ENCODE data around the gene TRMT112. TPM values are rescaled to one million over a fixed set of nuclear protein-coding genes. Genes with fewer than 3 reads are reported as not detected.

Gene TRMT112
- total and polyA plus RNA-seq, 11 donors, result 80.0 to 186 (median 107) TPM

- peaks cover 0 to 33% (median 21%) of the 10 kb centered on the region in 12 donors for H3K4me1 ChIP-seq
- intact Hi-C loops (cut with DNase I), result loop anchor here in 5 of 10 donors (1.0 to 10.0 kb wide), 7 partner anchors 35 to 331 kb away; partner anchors contain the start of genes PPP1R14B (in 2 of the 5), COX8A (in 1 of the 5), FKBP2 (in 1 of the 5) and PLCB3 (in 1 of the 5)
- H3K4me3 ChIP-seq, result peak overlapping the region; percentile 62 to 93 (median 80)
- TF ChIP-seq POLR2A (IDR thresholded peaks at IDR 0.05), result no peak
- TF ChIP-seq, protein P1, sequence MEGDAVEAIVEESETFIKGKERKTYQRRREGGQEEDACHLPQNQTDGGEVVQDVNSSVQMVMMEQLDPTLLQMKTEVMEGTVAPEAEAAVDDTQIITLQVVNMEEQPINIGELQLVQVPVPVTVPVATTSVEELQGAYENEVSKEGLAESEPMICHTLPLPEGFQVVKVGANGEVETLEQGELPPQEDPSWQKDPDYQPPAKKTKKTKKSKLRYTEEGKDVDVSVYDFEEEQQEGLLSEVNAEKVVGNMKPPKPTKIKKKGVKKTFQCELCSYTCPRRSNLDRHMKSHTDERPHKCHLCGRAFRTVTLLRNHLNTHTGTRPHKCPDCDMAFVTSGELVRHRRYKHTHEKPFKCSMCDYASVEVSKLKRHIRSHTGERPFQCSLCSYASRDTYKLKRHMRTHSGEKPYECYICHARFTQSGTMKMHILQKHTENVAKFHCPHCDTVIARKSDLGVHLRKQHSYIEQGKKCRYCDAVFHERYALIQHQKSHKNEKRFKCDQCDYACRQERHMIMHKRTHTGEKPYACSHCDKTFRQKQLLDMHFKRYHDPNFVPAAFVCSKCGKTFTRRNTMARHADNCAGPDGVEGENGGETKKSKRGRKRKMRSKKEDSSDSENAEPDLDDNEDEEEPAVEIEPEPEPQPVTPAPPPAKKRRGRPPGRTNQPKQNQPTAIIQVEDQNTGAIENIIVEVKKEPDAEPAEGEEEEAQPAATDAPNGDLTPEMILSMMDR (IDR thresholded peaks at IDR 0.05), result peak in 10 of 12 donors; percentile 9 to 54 (median 39)
- peaks cover 0 to 4% (median 0%) of the 10 kb centered on the region in 9 donors for H3K27me3 ChIP-seq
- WGBS, 4 donors, result 1 to 2% (median 2%) methylated on average over 44 to 71 of the region's 71 CpGs
- DNase-seq, result peak; percentile 76 to 86 (median 80)
- H3K9me3 ChIP-seq, result no peaks in the 10 kb centered on the region
- peak overlapping the region; percentile 89 to 98 (median 96) for H3K27ac ChIP-seq
- peaks cover 0 to 17% (median 7%) of the 10 kb centered on the region in 9 donors for H3K36me3 ChIP-seq
- ATAC-seq, result peak in 3 of 4 donors; percentile 12 to 27 (median 20)
Measured at GRCh38 chr11:64305691-64306562, 11.4 kb downstream of the TRMT112 start.

DNA sequence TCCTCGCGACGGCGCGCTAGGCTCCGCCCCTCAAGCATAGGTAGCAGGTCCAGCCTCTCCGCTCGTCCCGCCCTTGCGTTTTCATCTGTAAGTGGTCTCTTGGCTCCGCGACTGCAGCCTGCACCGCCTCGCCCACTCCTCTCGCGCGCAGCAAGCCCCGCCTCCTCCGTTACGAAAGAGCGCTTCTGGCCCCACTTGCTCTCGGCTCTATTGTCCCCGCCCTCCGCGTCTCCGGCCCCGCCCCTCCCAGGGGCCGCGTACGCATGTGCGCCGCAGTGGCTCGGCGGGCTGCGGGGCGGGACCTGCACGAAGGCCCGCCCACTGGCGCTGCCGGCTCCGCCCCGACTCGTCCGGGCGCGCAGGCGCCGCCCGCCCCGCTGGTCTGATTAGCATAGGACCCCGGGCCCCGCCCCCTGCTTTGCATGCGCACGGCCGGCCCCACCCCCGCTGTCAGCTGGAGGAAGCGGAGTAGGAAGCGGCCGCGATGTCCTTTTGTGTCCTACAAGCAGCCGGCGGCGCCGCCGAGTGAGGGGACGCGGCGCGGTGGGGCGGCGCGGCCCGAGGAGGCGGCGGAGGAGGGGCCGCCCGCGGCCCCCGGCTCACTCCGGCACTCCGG, 12.2 kb downstream of the TRMT112 start, which contains the start of gene ESRRA:
ESRRA (plus strand) TSS at position 450 of the 616 bp plus-strand sequence. CDS start 1,656 bp downstream, outside the sequence.
- Histone ChIP-seq H3K4me1 (peaks cover 0 to 41% (median 29%) of the 10 kb centered on the region in 12 donors), H3K27ac (peak within 1 kb of the TSS; percentile 90 to 98 (median 97)), H3K4me3 (peak within 1 kb of the TSS; percentile 62 to 93 (median 80)), H3K9me3 (no peaks in the 10 kb centered on the region), H3K36me3 (peaks cover 0 to 11% (median 7%) of the 10 kb centered on the region in 9 donors), H3K27me3 (peaks cover 0 to 10% (median under 1%) of the 10 kb centered on the region in 9 donors)
- WGBS, 4 donors, result 0 to 1% (median 1%) methylated on average over 15 to 81 of the region's 81 CpGs
- peak; percentile 100 for DNase-seq
- TF ChIP-seq, protein P1 (IDR thresholded peaks at IDR 0.05), result no peak
- TF ChIP-seq POLR2A (IDR thresholded peaks at IDR 0.05), result peak; percentile 69 to 74
- intact Hi-C loops (cut with DNase I), result loop anchor here in 5 of 10 donors (1.0 to 10.0 kb wide), 7 partner anchors 34 to 330 kb away; partner anchors contain the start of genes PPP1R14B (in 2 of the 5), COX8A (in 1 of the 5), FKBP2 (in 1 of the 5) and PLCB3 (in 1 of the 5)
- peak; percentile 83 to 90 (median 90) for ATAC-seq

DNA sequence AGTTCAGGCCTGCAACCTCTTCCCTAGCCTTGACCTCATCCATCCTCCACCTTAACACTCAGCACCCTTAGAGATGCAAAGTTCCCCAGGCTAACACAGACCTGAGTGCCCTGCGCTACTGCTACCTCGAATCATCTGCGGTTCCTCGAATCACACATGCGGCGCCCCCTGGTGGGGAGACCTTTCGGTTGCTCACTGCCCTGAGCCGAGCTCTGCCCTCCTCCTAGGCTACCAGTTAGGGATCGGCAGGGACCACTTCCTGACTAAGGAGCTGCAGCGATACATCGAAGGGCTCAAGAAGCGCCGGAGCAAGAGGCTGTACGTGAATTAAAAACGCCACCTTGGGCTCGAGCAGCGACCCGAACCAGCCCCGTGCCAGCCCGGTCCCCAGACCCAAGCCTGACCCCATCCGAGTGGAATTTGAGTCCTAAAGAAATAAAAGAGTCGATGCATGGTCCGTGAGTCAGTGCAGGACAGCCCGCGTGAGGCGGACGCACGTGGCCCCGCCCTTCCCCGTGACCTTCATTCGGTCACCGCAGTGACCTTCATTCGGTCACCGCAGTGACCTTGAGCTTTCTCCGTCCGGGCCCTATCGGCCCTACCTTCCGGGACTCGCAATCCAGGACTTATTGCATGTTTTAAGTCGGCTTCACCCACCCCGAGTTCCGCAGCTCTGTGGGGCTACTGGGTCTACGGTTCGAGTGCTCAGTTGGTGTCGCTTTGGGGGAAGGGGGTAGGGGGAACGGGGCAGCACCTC, 12.9 kb downstream of the TRMT112 start:
- Histone ChIP-seq H3K27me3 (peaks cover 0 to 17% (median 6%) of the 10 kb centered on the region in 9 donors), H3K4me1 (peaks cover 2 to 47% (median 33%) of the 10 kb centered on the region in 12 donors), H3K27ac (peak overlapping the region; percentile 90 to 98 (median 97)), H3K4me3 (peak overlapping the region; percentile 23 to 93 (median 76)), H3K36me3 (peaks cover 0 to 11% (median 7%) of the 10 kb centered on the region in 9 donors), H3K9me3 (no peaks in the 10 kb centered on the region)
- ATAC-seq, result peak; percentile 38 to 67 (median 54)
- WGBS, 4 donors, result 0 to 1% (median 1%) methylated on average over 37 to 46 of the region's 46 CpGs
- intact Hi-C loops (cut with DNase I), result loop anchor here in 9 of 10 donors (1.0 to 10.0 kb wide), 12 partner anchors 19 to 330 kb away; partner anchors contain the start of genes PLCB3 (in 2 of the 9), PPP1R14B (in 2 of the 9), COX8A (in 1 of the 9) and FKBP2 (in 1 of the 9)
- no peak for TF ChIP-seq POLR2A (IDR thresholded peaks at IDR 0.05)
- TF ChIP-seq, protein P1 (IDR thresholded peaks at IDR 0.05), result peak; percentile 81 to 94 (median 89)
- peak; percentile 91 to 96 (median 94) for DNase-seq
